Stomach (tissue), 4 donors: ENCODE measurements around the gene MRPL42.

Experiments used
- CTCF ChIP-seq, 7 experiments: fragments of 450-650 bp in 4 of 7; fragments of 200-600 bp in 3 of 7; sonication (generic) in 3 of 7; IDR thresholded peaks; one replicate each; pipeline ENCODE4 v1.5.1; 2016 to 2019; ENCODE audit warnings: antibody characterized with exemption in 7 of 7, control low read depth in 2 of 7, mild to moderate bottlenecking in 1 of 7
- POLR2AphosphoS5 ChIP-seq, 3 donors: sonication (generic); formaldehyde crosslinking; IDR thresholded peaks; one replicate each; pipeline ENCODE4 v1.6.1; 2016; ENCODE audit warnings: antibody characterized with exemption in 3 of 3

GRCh38 chr12:93482721-93483120, 15.4 kb downstream of the MRPL42 start:
- TF ChIP-seq CTCF (IDR thresholded peaks at IDR 0.05) = no peak
- no peak for TF ChIP-seq POLR2AphosphoS5 (IDR thresholded peaks at IDR 0.05)
